Activated naive CD8-positive, alpha-beta T cell treated with anti-CD3 and anti-CD28 coated beads, Interleukin-2, amount 50 U/mL, for 24 hours (primary cell): Measurements from ENCODE around the gene NR3C2.

ENCODE experiments used
- ATAC-seq: fragments of 150-1000 bp; cut with Tn5 transposase; one replicate; pipeline ENCODE4 v1.10.0; 2021
- DNase-seq: peaks from one replicate; pipeline ENCODE4 v3.0.0; 2021
- H3K27ac Mint-ChIP-seq: one replicate; pipeline ENCODE4 v1.8.0; 2021; ENCODE audit warnings: mild to moderate bottlenecking, mixed read lengths
- H3K27me3 Mint-ChIP-seq: one replicate; pipeline ENCODE4 v1.8.0; 2021; ENCODE audit warnings: mixed read lengths
- H3K36me3 Mint-ChIP-seq: one replicate; pipeline ENCODE4 v1.8.0; 2021; ENCODE audit warnings: low read depth, mixed read lengths
- H3K4me1 Mint-ChIP-seq: one replicate; pipeline ENCODE4 v1.8.0; 2021; ENCODE audit warnings: mixed read lengths
- H3K4me3 Mint-ChIP-seq: one replicate; pipeline ENCODE4 v1.8.0; 2021; ENCODE audit warnings: mild to moderate bottlenecking, moderate library complexity, mixed read lengths
- H3K9me3 Mint-ChIP-seq: one replicate; pipeline ENCODE4 v1.8.0; 2021; ENCODE audit warnings: mixed read lengths

Gene NR3C2

DNA sequence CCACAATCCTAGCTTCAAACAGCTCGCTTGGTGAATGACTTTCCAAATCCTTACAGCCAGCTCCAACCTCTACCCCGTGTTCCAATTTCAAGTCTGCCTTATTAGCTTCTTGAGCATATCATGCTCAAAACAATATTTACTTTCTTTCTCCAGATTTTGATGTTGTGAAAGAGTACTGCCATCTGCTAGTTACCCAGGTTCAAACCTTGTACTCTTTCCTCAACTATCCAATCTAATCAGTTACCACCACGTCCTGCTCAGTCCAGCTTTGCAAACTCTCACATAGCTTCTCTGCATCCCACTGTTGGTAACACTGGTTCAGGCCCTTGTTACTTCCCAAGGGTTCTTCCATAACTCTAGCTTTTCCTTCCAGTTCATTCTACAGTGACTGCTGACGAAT is 179.1 kb downstream of the NR3C2 start:
- Mint-ChIP-seq H3K4me3 (no peak overlapping the region), H3K27ac (no peak overlapping the region), H3K36me3 (peaks cover 2% of the 10 kb centered on the region), H3K4me1 (no peaks in the 10 kb centered on the region), H3K27me3 (no peaks in the 10 kb centered on the region), H3K9me3 (no peaks in the 10 kb centered on the region)
- no peak for ATAC-seq
- DNase-seq: no peak

- no peaks in the 10 kb centered on the region for H3K9me3 Mint-ChIP-seq
- H3K27me3 Mint-ChIP-seq: no peaks in the 10 kb centered on the region
- peaks cover 2% of the 10 kb centered on the region for H3K36me3 Mint-ChIP-seq
- H3K4me3 Mint-ChIP-seq: no peak overlapping the region
- ATAC-seq: no peak
- no peak overlapping the region for H3K27ac Mint-ChIP-seq
- H3K4me1 Mint-ChIP-seq: no peaks in the 10 kb centered on the region
- DNase-seq: no peak
Measured at GRCh38 chr4:148261848-148262247, 180.4 kb downstream of the NR3C2 start.

- no peaks in the 10 kb centered on the region for H3K9me3 Mint-ChIP-seq
- no peak overlapping the region for H3K4me3 Mint-ChIP-seq
- ATAC-seq (no peak), DNase-seq (no peak)
- no peak overlapping the region for H3K27ac Mint-ChIP-seq
- H3K27me3 Mint-ChIP-seq: no peaks in the 10 kb centered on the region
- H3K36me3 Mint-ChIP-seq: no peaks in the 10 kb centered on the region
- peaks cover 9% of the 10 kb centered on the region for H3K4me1 Mint-ChIP-seq
Measured at GRCh38 chr4:148259841-148260240, 182.4 kb downstream of the NR3C2 start.

GRCh38 chr4:148258535-148258934 is 183.7 kb downstream of the NR3C2 start:
- H3K4me3 Mint-ChIP-seq: no peak overlapping the region

GRCh38 chr4:148255344-148255720 is 186.9 kb downstream of the NR3C2 start:
- H3K27me3 Mint-ChIP-seq: no peaks in the 10 kb centered on the region
- peaks cover 2% of the 10 kb centered on the region for H3K36me3 Mint-ChIP-seq
- ATAC-seq: no peak
- peaks cover 22% of the 10 kb centered on the region for H3K4me1 Mint-ChIP-seq
- H3K9me3 Mint-ChIP-seq: peaks cover 4% of the 10 kb centered on the region
- DNase-seq: no peak
- no peak overlapping the region for H3K27ac Mint-ChIP-seq
- no peak overlapping the region for H3K4me3 Mint-ChIP-seq

More at GRCh38 chr4:148258535-148258934, 183.7 kb downstream of the NR3C2 start:
- Mint-ChIP-seq H3K27me3 (no peaks in the 10 kb centered on the region), H3K9me3 (no peaks in the 10 kb centered on the region), H3K4me1 (peaks cover 14% of the 10 kb centered on the region), H3K27ac (no peak overlapping the region), H3K36me3 (no peaks in the 10 kb centered on the region)
- ATAC-seq (no peak), DNase-seq (no peak)

- Mint-ChIP-seq H3K4me3 (no peak overlapping the region), H3K27me3 (no peaks in the 10 kb centered on the region), H3K27ac (no peak overlapping the region), H3K4me1 (peaks cover 22% of the 10 kb centered on the region), H3K36me3 (peaks cover 2% of the 10 kb centered on the region), H3K9me3 (peaks cover 4% of the 10 kb centered on the region)
- ATAC-seq (peak; percentile 59), DNase-seq (no peak)
Measured at GRCh38 chr4:148254621-148255343, 187.4 kb downstream of the NR3C2 start.

DNA sequence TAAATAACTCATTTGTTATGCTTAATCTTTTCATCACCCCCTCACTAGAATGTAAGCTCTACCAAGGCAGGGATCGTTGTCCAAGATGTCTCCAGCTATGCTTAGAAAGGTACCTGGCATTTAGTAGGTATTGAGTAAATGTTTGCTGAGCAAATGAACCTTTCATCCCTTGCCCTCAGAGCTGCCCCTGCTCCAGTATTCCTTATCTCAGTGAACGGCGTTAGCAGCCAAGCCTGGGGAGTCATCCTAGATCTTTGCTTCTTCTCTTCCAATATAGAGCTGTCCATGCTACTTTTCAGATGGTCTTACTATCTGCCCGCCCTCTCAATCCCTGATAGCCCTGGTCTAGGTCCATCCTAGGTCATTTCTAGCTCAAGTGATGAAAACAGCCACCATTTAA is 188.4 kb downstream of the NR3C2 start:
- DNase-seq (no peak), ATAC-seq (no peak)
- Mint-ChIP-seq H3K27ac (peak overlapping the region; percentile 23), H3K27me3 (no peaks in the 10 kb centered on the region), H3K9me3 (peaks cover 4% of the 10 kb centered on the region), H3K36me3 (peaks cover 2% of the 10 kb centered on the region), H3K4me1 (peaks cover 22% of the 10 kb centered on the region), H3K4me3 (no peak overlapping the region)

DNA sequence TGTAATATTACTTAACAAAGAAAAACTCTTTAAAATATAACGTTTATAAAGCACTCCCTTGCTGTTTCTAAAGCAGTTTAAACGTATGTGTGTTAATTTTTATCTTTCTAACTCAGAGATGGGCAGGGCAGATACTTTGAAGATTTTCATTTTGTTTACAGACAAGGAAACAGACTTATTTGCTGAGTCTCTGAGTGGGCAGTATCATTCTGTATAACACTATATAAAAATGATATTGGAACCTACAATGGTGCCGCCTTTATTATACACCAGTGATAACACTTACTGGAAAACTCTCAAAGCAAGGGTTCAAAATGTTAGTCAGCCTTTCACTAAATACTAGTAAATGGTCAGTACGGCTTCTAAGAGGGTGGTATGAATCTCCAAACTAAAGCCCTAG is 193.4 kb downstream of the NR3C2 start:
- ATAC-seq (no peak), DNase-seq (no peak)
- Mint-ChIP-seq H3K4me1 (peaks cover 8% of the 10 kb centered on the region), H3K27me3 (no peaks in the 10 kb centered on the region), H3K36me3 (peaks cover 2% of the 10 kb centered on the region), H3K27ac (no peak overlapping the region), H3K9me3 (peaks cover 4% of the 10 kb centered on the region), H3K4me3 (no peak overlapping the region)

GRCh38 chr4:148245015-148245414 is 197.2 kb downstream of the NR3C2 start:
- DNase-seq (no peak), ATAC-seq (no peak)
- H3K4me1 Mint-ChIP-seq: no peaks in the 10 kb centered on the region
- no peak overlapping the region for H3K4me3 Mint-ChIP-seq
- H3K9me3 Mint-ChIP-seq: no peaks in the 10 kb centered on the region
- H3K27me3 Mint-ChIP-seq: no peaks in the 10 kb centered on the region
- H3K27ac Mint-ChIP-seq: no peak overlapping the region
- peaks cover 2% of the 10 kb centered on the region for H3K36me3 Mint-ChIP-seq

DNA sequence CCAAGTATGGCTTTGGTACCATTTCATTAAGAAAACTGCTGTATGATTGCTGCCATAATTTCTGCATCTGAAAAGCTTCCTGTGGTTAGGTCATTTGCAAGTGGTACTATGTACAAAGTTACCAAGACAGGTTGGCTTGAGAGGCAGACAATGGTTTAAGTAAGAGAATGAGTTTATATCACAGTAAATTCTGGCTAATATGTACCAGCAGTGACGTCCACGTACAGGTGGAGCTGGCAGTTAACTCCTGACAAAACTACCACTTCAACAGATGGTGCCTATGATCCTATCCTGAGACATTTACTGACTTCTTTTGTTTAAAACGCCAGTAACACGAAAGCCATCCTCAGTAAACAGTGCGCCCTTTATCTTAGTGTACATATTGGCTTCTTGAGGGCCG is 198.4 kb downstream of the NR3C2 start:
- H3K27ac Mint-ChIP-seq: no peak overlapping the region
- no peak for ATAC-seq
- H3K4me3 Mint-ChIP-seq: no peak overlapping the region
- peaks cover 4% of the 10 kb centered on the region for H3K4me1 Mint-ChIP-seq
- DNase-seq: no peak
- H3K9me3 Mint-ChIP-seq: no peaks in the 10 kb centered on the region
- H3K27me3 Mint-ChIP-seq: no peaks in the 10 kb centered on the region
- H3K36me3 Mint-ChIP-seq: peaks cover 2% of the 10 kb centered on the region

- H3K36me3 Mint-ChIP-seq: peaks cover 2% of the 10 kb centered on the region
- peaks cover 4% of the 10 kb centered on the region for H3K4me1 Mint-ChIP-seq
- DNase-seq (no peak), ATAC-seq (no peak)
- H3K27me3 Mint-ChIP-seq: no peaks in the 10 kb centered on the region
- no peak overlapping the region for H3K4me3 Mint-ChIP-seq
- H3K27ac Mint-ChIP-seq: no peak overlapping the region
- no peaks in the 10 kb centered on the region for H3K9me3 Mint-ChIP-seq
Measured at GRCh38 chr4:148240241-148240640, 202.0 kb downstream of the NR3C2 start.

DNA sequence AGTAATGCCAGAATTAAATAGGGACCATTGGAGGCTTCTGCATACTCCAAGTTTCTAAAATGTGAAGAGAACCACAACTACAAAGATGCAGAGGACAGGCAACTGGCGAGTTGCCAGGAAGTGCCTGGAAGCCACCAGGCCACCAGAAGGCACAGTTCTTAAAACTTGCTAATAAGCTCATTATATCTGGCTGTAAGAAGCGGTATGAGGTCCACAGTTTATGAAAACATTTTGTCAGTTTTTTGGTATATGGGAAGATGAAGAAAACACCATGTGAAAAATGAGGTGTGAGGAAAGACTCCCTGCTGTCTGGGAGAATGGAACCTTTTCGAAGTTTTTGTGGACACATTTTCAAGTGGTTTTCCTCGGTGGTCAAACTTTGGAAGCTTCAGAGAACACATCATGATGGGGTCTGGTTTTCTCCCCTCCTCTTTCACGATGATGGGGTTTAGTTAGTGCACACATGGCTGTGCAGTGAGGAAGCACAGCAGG is 202.7 kb downstream of the NR3C2 start:
- H3K36me3 Mint-ChIP-seq: peaks cover 2% of the 10 kb centered on the region
- no peak for DNase-seq
- no peak overlapping the region for H3K27ac Mint-ChIP-seq
- no peak overlapping the region for H3K4me3 Mint-ChIP-seq
- H3K27me3 Mint-ChIP-seq: no peaks in the 10 kb centered on the region
- peaks cover 4% of the 10 kb centered on the region for H3K4me1 Mint-ChIP-seq
- H3K9me3 Mint-ChIP-seq: no peaks in the 10 kb centered on the region
- ATAC-seq: no peak

- Mint-ChIP-seq H3K4me1 (peaks cover 4% of the 10 kb centered on the region), H3K27ac (no peak overlapping the region), H3K9me3 (no peaks in the 10 kb centered on the region), H3K27me3 (no peaks in the 10 kb centered on the region), H3K4me3 (no peak overlapping the region), H3K36me3 (peaks cover 2% of the 10 kb centered on the region)
- no peak for DNase-seq
- no peak for ATAC-seq
Measured at GRCh38 chr4:148238811-148239493, 203.3 kb downstream of the NR3C2 start.

DNA sequence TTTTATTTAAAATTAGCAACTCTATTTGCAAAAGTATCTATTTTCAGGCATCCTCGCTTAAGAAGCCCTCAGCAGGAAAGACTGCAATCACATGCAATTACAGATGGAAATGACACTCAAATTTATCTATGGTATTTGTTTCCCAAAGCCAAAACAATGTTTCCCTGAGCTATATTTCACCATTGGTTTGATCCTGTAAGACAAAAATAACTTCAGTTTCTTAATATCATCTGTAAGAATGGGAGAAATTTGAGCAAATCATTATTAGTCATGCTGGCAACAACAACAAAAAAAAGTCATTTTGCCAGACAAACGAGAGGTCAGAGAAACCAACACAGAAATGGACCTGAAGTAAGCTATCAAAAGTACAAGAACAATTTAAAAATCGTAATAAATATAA is 204.1 kb downstream of the NR3C2 start:
- DNase-seq (no peak), ATAC-seq (no peak)
- no peaks in the 10 kb centered on the region for H3K9me3 Mint-ChIP-seq
- peaks cover 4% of the 10 kb centered on the region for H3K4me1 Mint-ChIP-seq
- H3K4me3 Mint-ChIP-seq: no peak overlapping the region
- H3K27me3 Mint-ChIP-seq: no peaks in the 10 kb centered on the region
- H3K27ac Mint-ChIP-seq: no peak overlapping the region
- H3K36me3 Mint-ChIP-seq: peaks cover 2% of the 10 kb centered on the region

DNA sequence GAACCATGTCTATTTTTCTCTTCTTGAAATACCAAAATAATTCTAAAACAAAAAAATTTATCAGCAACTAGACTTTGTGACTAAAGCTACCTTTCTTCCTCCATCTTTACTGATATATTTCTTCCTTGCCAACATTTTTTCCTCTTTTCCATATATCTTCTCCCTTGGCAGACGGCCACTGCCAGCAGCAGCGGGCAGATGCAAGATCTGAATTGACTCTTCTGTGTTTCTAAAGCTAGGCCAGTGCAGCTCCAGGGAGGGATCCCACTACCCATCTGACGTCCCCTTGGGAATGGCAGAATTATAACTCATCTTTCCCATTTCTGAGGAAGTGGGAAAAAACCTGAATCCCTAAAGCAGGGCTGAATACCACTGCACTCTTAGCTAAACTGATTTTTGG is 206.4 kb downstream of the NR3C2 start:
- Mint-ChIP-seq H3K27ac (no peak overlapping the region), H3K27me3 (no peaks in the 10 kb centered on the region)
- ATAC-seq: no peak

More for the DNA sequence above, 206.4 kb downstream of the NR3C2 start:
- H3K9me3 Mint-ChIP-seq: no peaks in the 10 kb centered on the region
- no peak overlapping the region for H3K4me3 Mint-ChIP-seq
- H3K36me3 Mint-ChIP-seq: no peaks in the 10 kb centered on the region
- peaks cover 9% of the 10 kb centered on the region for H3K4me1 Mint-ChIP-seq
- DNase-seq: no peak
